Progenitor cell of endocrine pancreas (in vitro differentiated cells): ENCODE results near the gene MS4A10. TPM values are rescaled to one million over a fixed set of nuclear protein-coding genes. Genes with fewer than 3 reads are reported as not detected.

Experiments
- DNase-seq: peaks from one replicate; pipeline ENCODE4 v3.0.0; 2021; ENCODE audit warnings: low spot score; ENCODE audit not compliant: unreplicated experiment
- H3K27ac Mint-ChIP-seq: 2 replicates; pipeline ENCODE4 v1.8.0; 2021; ENCODE audit warnings: mild to moderate bottlenecking, moderate library complexity, mixed read lengths
- H3K27me3 Mint-ChIP-seq: 2 replicates; pipeline ENCODE4 v1.8.0; 2021; ENCODE audit warnings: mixed read lengths
- H3K36me3 Mint-ChIP-seq: 2 replicates; pipeline ENCODE4 v1.8.0; 2022; ENCODE audit warnings: mixed read lengths; ENCODE audit not compliant: insufficient read depth
- H3K4me1 Mint-ChIP-seq: 2 replicates; pipeline ENCODE4 v1.8.0; 2021; ENCODE audit warnings: low read depth, mixed read lengths
- H3K4me3 Mint-ChIP-seq: 2 replicates; pipeline ENCODE4 v1.8.0; 2021; ENCODE audit warnings: low read depth, mild to moderate bottlenecking, moderate library complexity, mixed read lengths
- H3K9me3 Mint-ChIP-seq: 2 replicates; pipeline ENCODE4 v1.8.0; 2021; ENCODE audit warnings: low read depth, mixed read lengths
- total RNA-seq: library from RNA; stranded (reverse); gene quantifications from 2 replicates; pipeline ENCODE4 v1.2.1, GENCODE V29; 2021
- TF ChIP-seq, protein P1 (sequence below): fragments of 200-600 bp; sonication (generic); IDR thresholded peaks from one replicate; pipeline ENCODE4 v1.5.0; 2021; ENCODE audit warnings: antibody characterized with exemption, mild to moderate bottlenecking; ENCODE audit not compliant: unreplicated experiment

Gene MS4A10
- total RNA-seq, 1 donor from 2014 or later = not detected

DNA sequence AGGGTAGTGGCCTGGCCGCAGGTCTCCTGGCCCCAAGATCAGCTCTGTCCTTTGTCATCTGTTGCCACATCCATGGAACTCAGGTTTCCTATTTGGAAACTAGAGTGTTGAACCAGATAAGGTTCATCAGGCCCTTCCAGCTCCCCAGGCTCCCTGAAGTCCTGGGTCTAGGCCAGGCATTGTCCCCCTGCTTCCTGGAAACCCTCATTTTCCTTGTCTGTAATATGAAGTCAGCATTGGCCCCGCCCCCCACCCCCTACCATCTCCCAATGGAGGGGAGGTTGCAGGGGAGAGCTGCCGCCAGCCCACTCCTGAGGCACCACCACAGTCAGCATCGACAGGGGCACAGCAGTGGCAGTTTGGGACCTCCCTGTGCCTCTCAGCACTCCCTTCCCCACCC is 9.0 kb upstream of the MS4A10 start:
- Mint-ChIP-seq H3K4me3 (no peak overlapping the region), H3K9me3 (no peaks in the 10 kb centered on the region), H3K27me3 (peaks cover 27% of the 10 kb centered on the region), H3K36me3 (no peaks in the 10 kb centered on the region), H3K27ac (no peak overlapping the region), H3K4me1 (peaks cover 2% of the 10 kb centered on the region)
- no peak for DNase-seq
- TF ChIP-seq, protein P1, sequence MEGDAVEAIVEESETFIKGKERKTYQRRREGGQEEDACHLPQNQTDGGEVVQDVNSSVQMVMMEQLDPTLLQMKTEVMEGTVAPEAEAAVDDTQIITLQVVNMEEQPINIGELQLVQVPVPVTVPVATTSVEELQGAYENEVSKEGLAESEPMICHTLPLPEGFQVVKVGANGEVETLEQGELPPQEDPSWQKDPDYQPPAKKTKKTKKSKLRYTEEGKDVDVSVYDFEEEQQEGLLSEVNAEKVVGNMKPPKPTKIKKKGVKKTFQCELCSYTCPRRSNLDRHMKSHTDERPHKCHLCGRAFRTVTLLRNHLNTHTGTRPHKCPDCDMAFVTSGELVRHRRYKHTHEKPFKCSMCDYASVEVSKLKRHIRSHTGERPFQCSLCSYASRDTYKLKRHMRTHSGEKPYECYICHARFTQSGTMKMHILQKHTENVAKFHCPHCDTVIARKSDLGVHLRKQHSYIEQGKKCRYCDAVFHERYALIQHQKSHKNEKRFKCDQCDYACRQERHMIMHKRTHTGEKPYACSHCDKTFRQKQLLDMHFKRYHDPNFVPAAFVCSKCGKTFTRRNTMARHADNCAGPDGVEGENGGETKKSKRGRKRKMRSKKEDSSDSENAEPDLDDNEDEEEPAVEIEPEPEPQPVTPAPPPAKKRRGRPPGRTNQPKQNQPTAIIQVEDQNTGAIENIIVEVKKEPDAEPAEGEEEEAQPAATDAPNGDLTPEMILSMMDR = no peak

DNA sequence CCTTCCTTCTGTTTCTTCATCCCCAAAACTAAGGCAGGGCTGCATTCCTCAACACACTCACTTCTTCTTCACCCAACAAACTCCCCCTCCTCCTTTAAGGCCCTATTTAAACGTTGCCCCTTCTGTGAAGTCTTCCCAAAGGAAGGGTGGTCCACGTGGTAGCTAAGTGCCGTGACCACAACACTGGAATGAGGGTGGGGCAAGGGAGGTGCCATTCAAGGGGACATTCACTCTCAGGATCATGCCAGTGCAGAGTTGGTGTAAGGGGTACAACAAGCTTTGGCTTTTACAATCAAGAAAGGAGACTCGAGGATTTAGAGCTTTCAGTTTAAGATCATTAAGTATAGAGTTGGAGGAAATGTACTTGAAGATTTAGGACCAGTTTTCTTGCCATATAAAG is 8.0 kb upstream of the MS4A10 start:
- Mint-ChIP-seq H3K36me3 (no peaks in the 10 kb centered on the region), H3K27ac (no peak overlapping the region), H3K4me3 (no peak overlapping the region), H3K9me3 (no peaks in the 10 kb centered on the region), H3K27me3 (peaks cover 21% of the 10 kb centered on the region), H3K4me1 (peaks cover 2% of the 10 kb centered on the region)
- no peak for DNase-seq
- TF ChIP-seq, protein P1 = no peak

DNA sequence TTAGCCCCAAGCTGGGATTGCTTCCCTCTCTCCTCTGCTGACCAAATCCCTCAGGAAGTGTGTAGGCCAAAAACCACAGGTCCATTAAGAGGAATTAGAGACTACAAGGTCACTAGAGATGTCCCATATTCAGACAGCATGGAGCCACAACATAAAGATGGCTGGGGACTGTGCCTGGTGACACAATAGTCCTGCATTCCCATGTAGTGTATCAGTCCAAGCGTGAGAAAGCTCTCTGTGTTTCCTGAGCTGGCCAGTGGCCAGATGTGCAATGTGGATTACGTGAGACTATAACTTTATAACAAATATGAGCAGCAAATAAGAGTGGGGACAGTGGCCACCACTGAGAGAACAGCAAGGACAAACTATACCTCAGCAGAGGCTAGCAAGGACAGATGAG is 7.6 kb upstream of the MS4A10 start:
- DNase-seq = no peak
- Mint-ChIP-seq H3K9me3 (no peaks in the 10 kb centered on the region), H3K4me3 (no peak overlapping the region), H3K4me1 (peaks cover 2% of the 10 kb centered on the region), H3K27ac (no peak overlapping the region), H3K36me3 (no peaks in the 10 kb centered on the region), H3K27me3 (peaks cover 21% of the 10 kb centered on the region)
- TF ChIP-seq, protein P1 = no peak

DNA sequence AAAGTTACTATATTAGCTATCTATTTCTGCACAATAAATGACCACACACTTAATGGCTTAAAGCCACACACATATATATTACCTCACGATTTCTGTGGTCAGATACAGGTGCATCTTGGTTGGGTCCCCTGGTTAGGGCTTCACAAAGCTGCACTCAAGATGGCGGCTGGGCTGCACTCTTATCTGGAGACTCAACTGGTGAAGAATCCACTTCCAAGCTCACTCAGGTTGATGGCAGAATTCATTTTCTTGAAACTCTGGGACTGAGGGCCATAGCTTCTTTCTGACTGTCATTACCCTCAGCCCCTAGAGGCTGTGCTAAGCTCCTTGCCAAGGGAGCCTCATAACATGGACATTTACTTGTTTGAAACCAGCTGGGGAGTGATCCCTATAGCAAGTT is 5.1 kb upstream of the MS4A10 start:
- Mint-ChIP-seq H3K27me3 (peaks cover 10% of the 10 kb centered on the region), H3K4me3 (no peak overlapping the region), H3K4me1 (peaks cover 2% of the 10 kb centered on the region), H3K27ac (no peak overlapping the region), H3K36me3 (no peaks in the 10 kb centered on the region), H3K9me3 (no peaks in the 10 kb centered on the region)
- no peak for DNase-seq
- TF ChIP-seq, protein P1 = no peak

DNA sequence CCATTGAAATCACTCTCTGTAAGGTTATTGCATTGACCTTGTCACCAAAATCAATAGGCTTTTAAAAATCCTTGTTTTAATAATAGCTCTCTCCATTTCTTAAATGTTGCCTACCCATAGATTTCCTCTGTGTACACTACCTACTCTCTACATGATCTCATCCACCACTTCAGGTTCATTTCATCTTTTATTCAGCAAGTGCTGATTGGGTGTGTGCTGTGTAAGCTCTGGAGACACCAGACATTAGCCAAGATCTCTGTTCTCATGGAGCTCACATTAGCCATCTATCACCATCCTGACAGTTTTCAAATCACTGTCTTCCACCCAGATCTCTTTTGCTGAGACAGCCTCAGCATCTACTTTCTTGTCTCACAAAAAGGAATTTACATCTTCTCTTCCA is 4.4 kb upstream of the MS4A10 start:
- no peaks in the 10 kb centered on the region for H3K4me1 Mint-ChIP-seq
- no peaks in the 10 kb centered on the region for H3K36me3 Mint-ChIP-seq
- TF ChIP-seq, protein P1 = no peak

More for the DNA sequence above, 4.4 kb upstream of the MS4A10 start:
- no peak for DNase-seq
- Mint-ChIP-seq H3K4me3 (no peak overlapping the region), H3K27ac (no peak overlapping the region), H3K27me3 (peaks cover 7% of the 10 kb centered on the region), H3K9me3 (no peaks in the 10 kb centered on the region)
